Epithelial cell of proximal tubule (primary cell): ENCODE measurements around the gene BLCAP. TPM values are rescaled to one million over a fixed set of nuclear protein-coding genes. Genes with fewer than 3 reads are reported as not detected.
"Not testable (repeated sequence)": the region's sequence is repeated elsewhere in the genome, so short reads cannot be mapped to it uniquely, and the experiment has no call there.

Experiments used
- DNase-seq: peaks from one replicate; pipeline ENCODE4 v3.0.0-alpha.2; 2011; ENCODE audit warnings: low read depth
- H3K4me3 ChIP-seq: 2 replicates; pipeline ENCODE4 v1.5.1; 2011; ENCODE audit warnings: low read depth, mild to moderate bottlenecking, low read length
- total RNA-seq: library from RNA; depleted of rRNA; stranded (reverse); fragments of >200 nt; gene quantifications from 2 replicates; pipeline ENCODE4 v1.2.3, GENCODE V29; 2015
- TF ChIP-seq, protein P1 (sequence below): conservative IDR thresholded peaks from 2 replicates; pipeline ENCODE4 v1.5.1; 2012; ENCODE audit warnings: low read depth, mild to moderate bottlenecking, low read length

BLCAP gene, protein sequence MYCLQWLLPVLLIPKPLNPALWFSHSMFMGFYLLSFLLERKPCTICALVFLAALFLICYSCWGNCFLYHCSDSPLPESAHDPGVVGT
- 21.1 and 25.3 TPM in 2 replicates for total RNA-seq

- DNase-seq = no peak
- peak within 1 kb of the TSS; percentile 100 for H3K4me3 ChIP-seq
- TF ChIP-seq, protein P1, sequence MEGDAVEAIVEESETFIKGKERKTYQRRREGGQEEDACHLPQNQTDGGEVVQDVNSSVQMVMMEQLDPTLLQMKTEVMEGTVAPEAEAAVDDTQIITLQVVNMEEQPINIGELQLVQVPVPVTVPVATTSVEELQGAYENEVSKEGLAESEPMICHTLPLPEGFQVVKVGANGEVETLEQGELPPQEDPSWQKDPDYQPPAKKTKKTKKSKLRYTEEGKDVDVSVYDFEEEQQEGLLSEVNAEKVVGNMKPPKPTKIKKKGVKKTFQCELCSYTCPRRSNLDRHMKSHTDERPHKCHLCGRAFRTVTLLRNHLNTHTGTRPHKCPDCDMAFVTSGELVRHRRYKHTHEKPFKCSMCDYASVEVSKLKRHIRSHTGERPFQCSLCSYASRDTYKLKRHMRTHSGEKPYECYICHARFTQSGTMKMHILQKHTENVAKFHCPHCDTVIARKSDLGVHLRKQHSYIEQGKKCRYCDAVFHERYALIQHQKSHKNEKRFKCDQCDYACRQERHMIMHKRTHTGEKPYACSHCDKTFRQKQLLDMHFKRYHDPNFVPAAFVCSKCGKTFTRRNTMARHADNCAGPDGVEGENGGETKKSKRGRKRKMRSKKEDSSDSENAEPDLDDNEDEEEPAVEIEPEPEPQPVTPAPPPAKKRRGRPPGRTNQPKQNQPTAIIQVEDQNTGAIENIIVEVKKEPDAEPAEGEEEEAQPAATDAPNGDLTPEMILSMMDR = no peak
Measured at GRCh38 chr20:37527638-37528445, at the start of gene BLCAP. TSS of gene BLCAP (minus strand) at chr20:37527876. CDS start at chr20:37519174, 8,702 bp downstream.

DNA sequence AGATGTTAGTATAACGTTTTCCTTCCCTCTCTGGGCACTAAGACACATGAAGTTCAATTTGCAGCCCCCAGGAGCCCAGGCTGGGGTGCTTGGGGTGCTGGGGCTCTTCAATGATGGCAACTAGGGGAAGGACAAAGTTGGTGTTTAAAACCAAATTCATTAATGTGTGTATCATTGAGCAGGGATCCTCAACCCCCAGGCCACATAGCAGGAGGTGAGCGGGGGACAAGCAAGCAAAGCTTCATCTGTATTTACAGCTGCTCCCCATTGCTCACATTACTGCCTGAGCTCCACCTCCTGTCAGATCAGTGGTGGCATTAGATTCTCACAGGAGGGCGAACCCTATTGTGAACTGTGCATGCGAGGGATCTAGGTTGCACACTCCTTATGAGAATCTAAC is 49.8 kb upstream of the BLCAP start:
- not testable (repeated sequence) for H3K4me3 ChIP-seq, DNase-seq

GRCh38 chr20:37576911-37577310 is 49.2 kb upstream of the BLCAP start:
- H3K4me3 ChIP-seq = no peak overlapping the region
- no peak for DNase-seq
- TF ChIP-seq, protein P1 = no peak

DNA sequence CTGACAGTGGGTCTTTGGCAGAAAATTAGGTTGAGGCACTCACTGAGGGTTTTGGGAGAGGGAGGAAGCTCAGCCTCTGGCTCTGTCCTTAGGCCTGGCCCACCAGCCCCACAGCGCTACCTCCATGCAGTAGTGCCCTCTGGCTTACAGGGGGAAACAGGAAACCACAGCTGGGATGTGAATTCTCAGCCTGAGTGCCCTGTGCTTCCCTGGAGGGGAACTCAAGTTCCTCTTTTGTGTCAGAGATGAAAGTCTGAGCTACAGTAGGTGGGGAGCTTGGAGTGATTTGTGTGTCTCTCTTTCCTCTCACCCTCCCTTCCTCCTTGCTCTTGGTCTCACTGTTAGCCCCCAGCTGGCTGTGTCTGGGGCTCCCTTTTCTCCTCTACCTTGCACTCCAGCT is 48.2 kb upstream of the BLCAP start:
- no peak for DNase-seq
- TF ChIP-seq, protein P1 = no peak
- H3K4me3 ChIP-seq = no peak overlapping the region

DNA sequence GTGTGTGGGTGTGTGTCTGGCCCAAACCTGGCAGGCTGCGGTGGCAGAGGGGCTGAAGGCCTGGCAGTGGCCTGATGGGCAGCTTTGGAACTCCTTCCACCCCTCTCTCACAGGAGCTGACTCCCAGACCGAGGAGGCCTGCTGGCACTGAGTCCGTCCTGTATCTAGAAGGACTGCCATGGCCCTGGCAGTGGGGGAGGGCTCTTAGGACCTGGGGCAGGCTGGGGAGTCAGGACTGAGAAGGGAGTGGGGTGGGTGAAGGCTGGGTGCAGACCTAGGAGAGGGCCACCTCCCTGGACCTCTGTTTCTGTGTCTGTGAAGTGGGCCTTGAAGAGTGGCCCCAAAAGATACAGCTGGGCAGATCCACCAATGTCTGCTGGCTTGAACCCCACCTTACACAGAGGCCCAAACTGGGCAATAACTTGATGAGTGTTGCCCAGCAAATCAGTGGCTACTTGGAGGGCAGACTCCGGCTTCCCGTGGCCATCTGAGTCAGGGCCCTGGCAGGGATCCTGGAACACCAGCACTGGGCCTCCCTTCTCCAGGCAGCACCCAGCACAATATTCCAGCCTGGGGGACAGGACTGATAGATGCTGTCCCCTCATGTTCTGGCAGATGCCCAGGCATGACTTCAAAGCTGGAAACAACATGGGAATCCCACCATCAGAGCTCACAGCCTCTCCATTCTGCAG is 46.7 kb upstream of the BLCAP start:
- TF ChIP-seq, protein P1 = no peak
- H3K4me3 ChIP-seq = no peak overlapping the region
- no peak for DNase-seq

DNA sequence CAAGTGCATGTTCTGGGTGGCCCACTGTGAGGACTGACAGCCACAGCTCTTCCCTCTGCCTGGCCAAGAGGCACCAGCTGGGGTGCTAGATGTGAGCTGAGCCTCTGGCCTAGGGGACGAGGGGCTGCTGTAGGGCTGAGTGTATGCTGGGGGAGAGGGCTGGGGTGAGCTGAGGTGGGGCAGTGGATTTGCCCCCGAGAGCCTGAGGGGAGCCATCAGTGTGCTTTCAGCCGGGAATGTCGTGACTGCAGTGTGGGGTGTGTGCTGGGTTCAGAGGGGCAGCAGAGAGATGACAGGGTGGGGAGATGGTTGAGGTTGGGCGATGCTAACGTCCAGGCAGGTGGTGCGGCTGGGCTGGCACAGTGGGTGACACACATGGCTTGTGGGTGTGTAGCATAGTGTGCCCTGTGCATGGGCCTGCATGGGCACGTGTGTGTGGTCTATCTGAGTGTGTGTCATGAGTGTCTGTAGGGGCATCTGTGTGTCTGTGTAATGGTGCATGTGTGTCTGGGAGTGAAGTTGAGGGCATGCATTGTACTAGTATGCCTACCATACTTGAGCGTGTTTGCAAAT is 46.0 kb upstream of the BLCAP start:
- TF ChIP-seq, protein P1 = no peak
- H3K4me3 ChIP-seq = no peak overlapping the region
- DNase-seq = no peak

DNA sequence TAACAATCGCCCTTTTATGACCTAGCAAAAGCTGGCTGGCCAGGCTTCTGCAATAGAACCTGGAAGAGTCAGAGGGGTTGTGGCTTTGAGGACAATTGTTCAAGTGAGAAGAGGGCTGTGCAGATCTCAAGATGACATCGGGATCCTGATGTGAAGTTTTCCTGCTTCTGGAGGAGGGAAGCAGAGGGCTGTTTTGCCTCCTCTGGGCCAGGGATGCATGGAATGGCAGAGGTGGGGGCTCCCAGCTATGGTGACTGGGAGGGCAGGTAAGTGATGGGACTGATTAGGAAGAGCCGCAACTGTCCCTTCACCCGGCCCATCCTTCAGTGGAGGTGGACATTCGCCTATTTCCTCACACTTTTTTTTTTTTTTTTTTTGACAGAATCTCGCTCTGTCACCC is 43.4 kb upstream of the BLCAP start:
- no peak overlapping the region for H3K4me3 ChIP-seq
- no peak for DNase-seq
- TF ChIP-seq, protein P1 = no peak
